KMS-11 (cell line): ENCODE measurements around the gene KIF26B.

Source experiments
- H2AFZ ChIP-seq: fragments of 200-600 bp; sonication (generic); 2 replicates; pipeline ENCODE4 v1.6.1; 2016; ENCODE audit warnings: antibody characterized with exemption, mixed run types, low read depth
- H3K27ac ChIP-seq: fragments of 200-600 bp; sonication (generic); 2 replicates; pipeline ENCODE4 v1.6.1; 2016; ENCODE audit warnings: mild to moderate bottlenecking, mixed run types
- H3K27me3 ChIP-seq: fragments of 200-600 bp; sonication (generic); 2 replicates; pipeline ENCODE4 v1.6.1; 2017; ENCODE audit warnings: mild to moderate bottlenecking, low read depth, mixed run types, moderate library complexity; ENCODE audit not compliant: insufficient read depth
- H3K36me3 ChIP-seq: fragments of 200-600 bp; sonication (generic); 2 replicates; pipeline ENCODE4 v1.6.1; 2017; ENCODE audit warnings: mild to moderate bottlenecking, mixed run types; ENCODE audit not compliant: insufficient read depth
- H3K4me1 ChIP-seq: fragments of 200-600 bp; sonication (generic); 2 replicates; pipeline ENCODE4 v1.6.1; 2016; ENCODE audit warnings: mild to moderate bottlenecking, low read depth, mixed run types; ENCODE audit not compliant: poor library complexity, severe bottlenecking
- H3K4me2 ChIP-seq: fragments of 200-600 bp; sonication (generic); 2 replicates; pipeline ENCODE4 v1.7.0; 2016; ENCODE audit warnings: mild to moderate bottlenecking, mixed run types
- H3K4me3 ChIP-seq: fragments of 200-600 bp; sonication (generic); IDR thresholded peaks from 2 replicates; pipeline ENCODE4 v1.6.1; 2017; ENCODE audit warnings: low read depth, low read length, mixed read lengths; ENCODE audit not compliant: insufficient read depth
- H3K79me2 ChIP-seq: fragments of 200-600 bp; sonication (generic); 2 replicates; pipeline ENCODE4 v1.6.1; 2016; ENCODE audit warnings: low read depth, mixed run types; ENCODE audit not compliant: insufficient read depth
- H3K9ac ChIP-seq: fragments of 200-600 bp; sonication (generic); 2 replicates; pipeline ENCODE4 v1.6.1; 2016; ENCODE audit warnings: mild to moderate bottlenecking, mixed run types
- H4K20me1 ChIP-seq: fragments of 200-600 bp; sonication (generic); 2 replicates; pipeline ENCODE4 v1.6.1; 2016; ENCODE audit warnings: mild to moderate bottlenecking, mixed run types; ENCODE audit not compliant: insufficient read depth
- CTCF ChIP-seq: fragments of 200-600 bp; sonication (generic); conservative IDR thresholded peaks from 2 replicates; pipeline ENCODE4 v1.6.1; 2017; ENCODE audit warnings: low read depth, mild to moderate bottlenecking, antibody characterized with exemption, low read length, moderate library complexity, mixed read lengths

KIF26B gene

GRCh38 chr1:245370905-245371581 lies 216.3 kb downstream of the KIF26B start:
- no peaks in the 10 kb centered on the region for H3K36me3 ChIP-seq
- no peak for TF ChIP-seq CTCF
- H2AFZ ChIP-seq: no peak overlapping the region
- no peak overlapping the region for H3K9ac ChIP-seq
- H3K27ac ChIP-seq: no peak overlapping the region
- H3K4me1 ChIP-seq: no peaks in the 10 kb centered on the region
- H3K79me2 ChIP-seq: no peaks in the 10 kb centered on the region
- H4K20me1 ChIP-seq: no peaks in the 10 kb centered on the region
- H3K4me3 ChIP-seq: no peak overlapping the region
- no peaks in the 10 kb centered on the region for H3K27me3 ChIP-seq
- no peak overlapping the region for H3K4me2 ChIP-seq

GRCh38 chr1:245373131-245373530 lies 218.3 kb downstream of the KIF26B start:
- H3K27ac ChIP-seq: no peak overlapping the region
- H3K79me2 ChIP-seq: no peaks in the 10 kb centered on the region
- no peaks in the 10 kb centered on the region for H3K36me3 ChIP-seq
- no peaks in the 10 kb centered on the region for H3K27me3 ChIP-seq
- no peak overlapping the region for H3K4me2 ChIP-seq
- no peak overlapping the region for H3K9ac ChIP-seq
- no peak for TF ChIP-seq CTCF
- no peaks in the 10 kb centered on the region for H3K4me1 ChIP-seq
- no peak overlapping the region for H2AFZ ChIP-seq
- H4K20me1 ChIP-seq: no peaks in the 10 kb centered on the region
- H3K4me3 ChIP-seq: no peak overlapping the region

- H3K36me3 ChIP-seq: no peaks in the 10 kb centered on the region
- no peaks in the 10 kb centered on the region for H3K4me1 ChIP-seq
- TF ChIP-seq CTCF: no peak
- no peak overlapping the region for H3K27ac ChIP-seq
- no peaks in the 10 kb centered on the region for H3K27me3 ChIP-seq
- no peak overlapping the region for H3K9ac ChIP-seq
- no peak overlapping the region for H2AFZ ChIP-seq
- no peak overlapping the region for H3K4me2 ChIP-seq
- no peaks in the 10 kb centered on the region for H4K20me1 ChIP-seq
- no peak overlapping the region for H3K4me3 ChIP-seq
- H3K79me2 ChIP-seq: no peaks in the 10 kb centered on the region
Observed at GRCh38 chr1:245375789-245376460, 221.1 kb downstream of the KIF26B start.

- Histone ChIP-seq H3K27ac (no peak overlapping the region), H3K4me1 (no peaks in the 10 kb centered on the region), H3K4me2 (no peak overlapping the region), H2AFZ (no peak overlapping the region), H3K27me3 (no peaks in the 10 kb centered on the region), H3K4me3 (no peak overlapping the region), H4K20me1 (no peaks in the 10 kb centered on the region), H3K9ac (no peak overlapping the region), H3K79me2 (no peaks in the 10 kb centered on the region), H3K36me3 (no peaks in the 10 kb centered on the region)
- TF ChIP-seq CTCF: no peak
Observed at GRCh38 chr1:245377854-245378253, 223.1 kb downstream of the KIF26B start.
